Stimulated activated CD4-positive, alpha-beta T cell treated with anti-CD3 and anti-CD28 coated beads, Interleukin-15, amount 100 ng/mL, for 48 hours (primary cell): ENCODE results near the gene NUP188.
A peak's percentile ranks its signal among the peaks of the same experiment; 100 is the strongest.

Source experiments
- DNase-seq, 2 donors: peaks; one replicate each; pipeline ENCODE4 v3.0.0-alpha.2; 2020; ENCODE audit warnings: low read depth in 2 of 2

NUP188 gene

DNA sequence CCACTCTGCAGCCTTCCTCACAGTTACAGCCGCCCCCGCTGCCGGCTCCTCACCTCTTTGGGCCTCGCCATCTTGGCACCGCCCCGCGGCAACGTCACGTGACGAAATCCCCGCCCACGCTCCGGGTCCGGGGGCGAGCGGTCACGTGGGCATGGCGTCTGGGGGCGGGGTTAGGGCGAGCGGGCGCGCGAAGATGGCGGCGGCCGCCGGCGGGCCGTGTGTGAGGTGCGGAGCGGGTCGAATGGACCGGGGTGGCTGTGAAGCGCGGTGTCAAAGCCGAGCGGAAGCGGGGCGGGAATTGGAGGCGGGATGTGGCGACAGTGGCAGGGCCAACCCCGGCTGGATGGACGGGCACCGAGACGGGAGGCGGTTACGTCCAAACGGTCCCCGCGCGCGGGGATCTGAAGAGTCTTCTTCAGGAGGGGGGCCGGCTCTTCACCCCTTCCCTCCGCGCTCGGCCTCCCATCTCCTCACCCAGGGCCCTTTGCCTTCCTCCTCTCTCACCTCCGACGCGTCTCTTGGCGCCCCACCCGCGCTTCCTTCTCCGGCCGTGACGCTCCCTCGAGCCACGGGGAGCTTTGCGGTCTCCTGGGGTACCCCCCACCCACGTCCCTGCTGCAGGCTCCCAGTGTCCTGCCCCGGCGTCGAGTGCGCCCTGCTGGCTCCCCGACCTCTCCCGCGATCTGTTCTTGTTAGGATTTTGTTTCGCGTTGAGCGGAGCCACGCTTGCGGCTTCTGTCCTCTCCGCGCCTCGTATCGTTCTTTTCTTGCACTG, at the start of gene NUP188, which contains the start of gene DOLK:
NUP188 (plus strand) TSS at position 173 of the 775 bp plus-strand sequence; CDS start at position 194, 21 bp downstream.
DOLK (minus strand) TSS at position 77 of the 775 bp plus-strand sequence. CDS start 300 bp downstream, outside the sequence.
- DNase-seq, result peak; percentile 97 to 99

DNA sequence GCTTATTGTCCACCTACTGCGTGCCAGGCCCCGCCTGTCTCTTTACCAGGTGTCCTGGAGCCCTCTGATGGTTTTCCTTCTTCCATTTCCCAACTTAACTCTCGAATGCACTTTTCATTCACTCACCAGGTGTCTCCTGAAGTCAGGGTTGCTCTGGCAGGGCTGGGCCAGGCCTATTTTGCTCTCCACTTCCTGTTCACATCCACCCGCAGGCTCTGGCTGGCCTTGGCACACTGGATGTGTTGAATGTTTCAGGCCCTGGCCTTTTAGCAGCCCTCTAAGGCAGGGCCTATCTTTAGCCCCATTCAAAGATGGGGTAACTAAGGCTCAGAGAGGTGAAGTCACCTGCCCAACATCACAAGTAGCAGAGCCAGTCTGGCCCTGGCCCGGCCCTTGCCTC, 49.1 kb upstream of the NUP188 start:
- no peak for DNase-seq

DNA sequence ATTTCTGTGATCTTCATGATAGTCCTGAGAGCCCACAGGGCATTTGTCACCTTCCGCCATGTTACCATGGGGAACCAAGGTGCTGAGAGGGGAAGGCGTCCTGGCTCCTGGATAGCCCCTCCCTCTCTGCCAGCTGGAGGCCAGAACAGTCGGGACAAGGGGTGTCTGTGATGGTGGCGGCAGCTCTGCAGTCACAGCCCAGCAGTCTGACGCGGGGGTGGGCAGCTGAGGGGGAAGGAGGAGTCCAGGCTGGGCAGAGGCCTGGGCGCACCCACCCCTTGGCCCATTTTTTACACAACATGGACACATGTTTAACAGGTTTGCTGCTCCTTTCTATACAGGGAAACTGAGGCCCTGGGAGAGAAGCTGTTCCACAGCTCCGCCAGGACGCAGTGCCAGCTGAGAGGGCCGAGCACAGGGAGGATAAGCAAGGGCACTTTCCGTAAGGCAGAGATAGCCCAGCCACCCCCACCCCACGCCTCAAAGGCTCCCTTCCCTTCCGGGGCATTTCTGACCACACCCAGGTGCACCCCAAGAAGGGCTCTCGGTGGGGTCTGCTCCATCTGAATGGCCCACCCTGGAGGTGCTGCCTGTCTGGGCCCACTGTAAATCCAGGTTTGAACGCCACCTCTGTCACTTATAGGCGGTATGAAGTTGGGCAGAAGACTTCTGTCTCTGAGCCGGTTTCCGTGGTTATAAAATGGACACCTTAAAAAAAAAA, 48.5 kb upstream of the NUP188 start:
- DNase-seq, result no peak

DNA sequence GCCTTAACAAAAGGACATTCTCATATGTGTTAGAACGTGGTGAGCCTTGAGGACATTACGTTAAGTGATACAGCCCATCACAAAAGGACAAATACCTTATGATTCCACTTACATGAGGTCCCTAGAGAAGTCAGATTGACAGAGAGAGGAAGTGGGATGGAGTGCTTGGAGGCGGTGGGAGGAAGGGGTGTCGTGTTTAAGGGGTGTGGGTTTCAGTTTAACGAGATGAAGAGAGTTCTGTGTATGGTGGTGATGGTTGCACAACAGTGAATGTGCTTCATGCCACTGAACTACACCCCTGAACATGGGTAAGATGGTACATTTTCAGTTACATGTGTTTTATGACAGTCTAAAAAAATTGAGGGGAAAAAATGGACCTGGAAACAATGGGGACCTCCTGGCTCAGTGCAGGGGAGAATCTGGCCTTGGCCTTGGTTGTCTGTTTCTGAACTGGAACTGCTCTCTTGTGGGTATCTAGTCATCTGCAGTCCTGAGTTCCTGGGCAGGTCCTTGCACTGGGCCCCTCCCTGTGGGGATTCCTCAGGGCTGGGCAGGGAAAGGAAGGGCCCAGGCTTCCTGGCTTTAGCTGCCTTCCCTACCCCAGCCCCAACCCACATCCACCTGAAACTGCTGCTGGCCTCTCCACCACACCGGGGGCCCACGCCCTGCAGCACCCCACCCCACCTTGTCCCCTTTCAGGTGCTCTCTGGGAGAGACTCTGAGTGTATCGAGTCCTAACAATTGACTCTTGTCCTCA, 47.8 kb upstream of the NUP188 start:
- no peak for DNase-seq

DNA sequence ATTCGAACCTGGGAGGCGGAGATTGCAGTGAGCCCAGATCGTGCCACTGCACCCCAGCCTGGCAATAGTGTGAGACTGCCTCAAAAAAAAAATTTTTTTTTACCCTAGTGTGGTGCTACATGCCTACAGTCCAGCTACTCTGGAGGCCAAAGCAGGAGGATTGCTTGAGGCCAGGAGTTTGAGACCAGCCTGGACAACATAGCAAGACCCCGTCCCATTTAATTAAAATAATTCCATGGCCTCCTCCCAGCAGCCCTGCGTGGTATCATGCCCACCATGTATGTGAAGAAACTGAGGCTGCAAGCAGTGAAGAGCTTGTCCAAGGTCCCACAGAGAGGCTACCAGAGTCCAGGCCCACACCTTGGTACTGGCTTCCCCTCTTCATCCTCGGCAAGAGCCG, 46.1 kb upstream of the NUP188 start:
- DNase-seq, result no peak

DNA sequence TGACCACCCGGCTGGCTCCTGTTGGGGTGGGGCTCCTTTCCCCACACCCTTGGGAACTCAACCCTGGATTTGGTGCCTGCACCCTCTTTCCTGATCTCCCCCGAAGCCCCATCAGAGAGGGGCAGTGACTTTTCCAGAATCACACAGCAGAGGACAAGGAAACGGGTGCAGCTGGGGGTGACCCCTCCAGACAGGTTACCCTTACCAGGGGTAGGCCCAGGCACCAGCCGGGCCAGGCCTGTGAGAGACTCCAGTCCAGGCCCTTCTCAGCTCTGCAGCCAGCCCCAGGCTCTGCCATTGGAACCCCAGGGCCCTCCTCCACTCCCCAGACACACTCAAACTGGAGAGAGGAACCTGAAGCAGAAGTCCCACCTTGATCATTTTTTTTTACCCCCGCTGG, 45.7 kb upstream of the NUP188 start:
- DNase-seq, result no peak

DNA sequence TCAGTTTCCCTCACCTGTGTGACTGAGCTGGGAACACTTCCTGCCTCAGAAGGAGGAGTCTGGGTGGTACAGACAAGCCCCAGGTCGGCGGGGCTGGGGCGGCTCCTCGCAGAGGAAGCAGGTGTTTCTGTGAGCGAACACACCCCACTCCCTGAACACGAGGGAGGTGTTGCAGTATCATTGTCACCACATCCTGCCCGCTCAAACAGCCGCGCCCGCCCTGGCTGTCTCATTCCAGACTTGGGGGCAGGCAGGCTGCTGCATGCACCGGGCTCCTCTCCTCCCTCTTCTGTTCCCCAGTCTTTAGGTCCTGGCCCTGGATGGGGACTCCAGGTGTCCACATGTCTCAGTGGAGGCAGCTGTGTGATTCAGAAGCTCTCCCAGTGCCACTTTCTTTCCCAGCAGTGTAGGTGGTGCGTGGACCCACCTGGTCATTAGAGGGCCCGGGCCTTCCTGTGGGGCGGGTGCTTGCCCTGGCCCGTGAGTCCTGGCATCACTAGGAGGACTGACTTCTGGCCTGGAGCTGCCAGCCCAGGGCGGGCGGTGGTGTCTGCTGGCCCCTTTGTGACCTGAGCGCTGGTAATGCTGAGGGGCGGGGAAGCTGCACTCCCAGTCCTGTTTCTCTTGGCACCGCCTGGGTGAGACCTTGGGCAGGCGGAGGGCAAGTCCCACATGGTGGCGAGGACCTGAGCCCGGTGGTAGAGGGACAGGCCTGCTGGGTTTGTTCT, 45.0 kb upstream of the NUP188 start:
- peak; percentile 74 to 79 for DNase-seq

- DNase-seq, result no peak
These were observed 44.4 kb upstream of the NUP188 start for GRCh38 chr9:128903079-128903461.

- no peak for DNase-seq
These were observed 43.5 kb upstream of the NUP188 start for GRCh38 chr9:128903871-128904620.

- DNase-seq, result no peak
These were observed 41.5 kb upstream of the NUP188 start for GRCh38 chr9:128905964-128906363.

DNA sequence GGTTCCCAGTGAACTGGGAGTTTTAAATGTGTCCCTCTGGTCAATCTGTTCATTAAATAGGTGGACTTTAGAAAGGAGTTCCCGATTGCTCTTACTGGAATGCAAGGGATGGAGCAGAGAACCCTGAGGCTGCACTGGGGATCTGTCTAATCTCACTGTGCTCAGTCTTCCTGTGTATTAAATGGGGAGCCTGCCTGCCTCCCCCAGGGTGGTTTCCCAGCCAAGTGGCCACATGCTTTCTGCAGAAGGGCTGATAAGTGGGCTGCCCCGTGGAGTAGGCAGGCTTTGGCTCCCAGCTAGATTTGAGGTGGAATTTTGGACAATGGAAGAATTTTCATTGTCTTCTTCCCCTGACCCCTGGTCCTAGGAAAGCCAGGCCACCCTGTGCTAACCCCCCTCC, 40.8 kb upstream of the NUP188 start:
- DNase-seq, result no peak

- DNase-seq, result no peak
These were observed 39.1 kb upstream of the NUP188 start for GRCh38 chr9:128908372-128908771.

GRCh38 chr9:128909859-128910258, 37.6 kb upstream of the NUP188 start:
- DNase-seq, result no peak

- DNase-seq, result no peak
These were observed 36.6 kb upstream of the NUP188 start for GRCh38 chr9:128910906-128911305.

DNA sequence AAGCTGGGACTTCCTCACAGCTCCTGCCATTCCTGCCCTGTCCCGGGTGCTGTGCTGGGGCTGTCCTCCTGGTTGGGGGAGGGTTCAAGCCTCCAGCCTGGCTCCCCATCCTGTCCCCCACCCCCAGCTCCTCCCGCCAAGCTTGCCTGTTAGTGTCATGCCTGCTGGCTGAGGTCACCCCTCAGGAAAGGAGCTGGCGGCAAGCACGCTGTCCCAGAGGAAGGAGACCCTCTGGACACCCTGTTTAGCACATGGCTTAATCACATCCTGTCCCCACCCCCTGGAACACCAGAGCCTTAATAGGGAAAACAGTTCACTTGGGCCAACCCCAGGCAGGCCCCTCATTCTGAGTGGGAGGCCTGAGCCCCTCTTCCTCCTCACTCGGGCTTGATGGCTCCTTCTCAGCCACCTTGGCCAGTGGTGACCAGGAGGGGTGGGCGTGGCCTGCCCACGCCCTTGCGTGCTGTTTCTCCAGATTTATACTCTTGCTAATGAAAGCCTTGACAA, 35.9 kb upstream of the NUP188 start:
- DNase-seq, result no peak

- DNase-seq, result no peak
These were observed 35.1 kb upstream of the NUP188 start for GRCh38 chr9:128912270-128912853.

GRCh38 chr9:128913048-128913900, 34.2 kb upstream of the NUP188 start:
- DNase-seq, result no peak

GRCh38 chr9:128913995-128914772, 33.3 kb upstream of the NUP188 start:
- DNase-seq, result no peak

DNA sequence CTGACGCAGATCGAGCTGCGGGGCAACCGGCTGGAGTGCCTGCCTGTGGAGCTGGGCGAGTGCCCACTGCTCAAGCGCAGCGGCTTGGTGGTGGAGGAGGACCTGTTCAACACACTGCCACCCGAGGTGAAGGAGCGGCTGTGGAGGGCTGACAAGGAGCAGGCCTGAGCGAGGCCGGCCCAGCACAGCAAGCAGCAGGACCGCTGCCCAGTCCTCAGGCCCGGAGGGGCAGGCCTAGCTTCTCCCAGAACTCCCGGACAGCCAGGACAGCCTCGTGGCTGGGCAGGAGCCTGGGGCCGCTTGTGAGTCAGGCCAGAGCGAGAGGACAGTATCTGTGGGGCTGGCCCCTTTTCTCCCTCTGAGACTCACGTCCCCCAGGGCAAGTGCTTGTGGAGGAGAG, 31.3 kb upstream of the NUP188 start:
- DNase-seq, result no peak
